Spleen (tissue), 7 donors: Measurements from ENCODE around the gene METAP1D.
"Not testable (repeated sequence)": the region's sequence is repeated elsewhere in the genome, so short reads cannot be mapped to it uniquely, and the experiment has no call there.

Experiments
- CTCF ChIP-seq, 11 experiments: fragments of 200-600 bp in 7 of 11; fragments of 450-650 bp in 4 of 11; sonication (generic) in 4 of 11; IDR thresholded peaks in 8 of 11; conservative IDR thresholded peaks in 3 of 11; 1 replicate in 7 of 11; 2 replicates in 4 of 11; pipeline versions ENCODE4 v1.4.0 to v1.8.0; 2016 to 2021; ENCODE audit warnings: antibody characterized with exemption in 11 of 11, inconsistent platforms in 4 of 11, mild to moderate bottlenecking in 1 of 11
- POLR2A ChIP-seq, 3 donors: fragments of 450-650 bp; IDR thresholded peaks; one replicate each; pipeline ENCODE4 v1.5.1; 2017; ENCODE audit warnings: antibody characterized with exemption in 3 of 3, mild to moderate bottlenecking in 1 of 3
- donor health status: DM: no; HTN: no; CAD: no; lungs with moderate emphysema.
- donor health status: DM: no; HTN: no; CAD: no.
- donor health status: DM: no; HTN: no; CAD: no.

- TF ChIP-seq CTCF (IDR thresholded peaks at IDR 0.05 in 8 of 11, conservative IDR thresholded peaks at IDR 0.05 in 3 of 11); POLR2A (IDR thresholded peaks at IDR 0.05): not testable (repeated sequence)
Observed at GRCh38 chr2:172114176-172114575, 114.4 kb downstream of the METAP1D start.
